Occipital lobe (tissue), 2 donors: Measurements from ENCODE around the gene PRXL2B. TPM values are rescaled to one million over a fixed set of nuclear protein-coding genes. Genes with fewer than 3 reads are reported as not detected.
"Not testable (repeated sequence)": the region's sequence is repeated elsewhere in the genome, so short reads cannot be mapped to it uniquely, and the experiment has no call there.

Experiments used
- DNase-seq: peaks from one replicate; lab custom pipeline; 2025; lab: John Stamatoyannopoulos, UW
- total RNA-seq: library from RNA; depleted of rRNA; stranded (reverse); fragments of >200 nt; gene quantifications from one replicate; pipeline ENCODE4 v1.2.3, GENCODE V29; 2014

PRXL2B gene
- total RNA-seq, 1 donor from 2014 or later: 11.9 TPM

DNA sequence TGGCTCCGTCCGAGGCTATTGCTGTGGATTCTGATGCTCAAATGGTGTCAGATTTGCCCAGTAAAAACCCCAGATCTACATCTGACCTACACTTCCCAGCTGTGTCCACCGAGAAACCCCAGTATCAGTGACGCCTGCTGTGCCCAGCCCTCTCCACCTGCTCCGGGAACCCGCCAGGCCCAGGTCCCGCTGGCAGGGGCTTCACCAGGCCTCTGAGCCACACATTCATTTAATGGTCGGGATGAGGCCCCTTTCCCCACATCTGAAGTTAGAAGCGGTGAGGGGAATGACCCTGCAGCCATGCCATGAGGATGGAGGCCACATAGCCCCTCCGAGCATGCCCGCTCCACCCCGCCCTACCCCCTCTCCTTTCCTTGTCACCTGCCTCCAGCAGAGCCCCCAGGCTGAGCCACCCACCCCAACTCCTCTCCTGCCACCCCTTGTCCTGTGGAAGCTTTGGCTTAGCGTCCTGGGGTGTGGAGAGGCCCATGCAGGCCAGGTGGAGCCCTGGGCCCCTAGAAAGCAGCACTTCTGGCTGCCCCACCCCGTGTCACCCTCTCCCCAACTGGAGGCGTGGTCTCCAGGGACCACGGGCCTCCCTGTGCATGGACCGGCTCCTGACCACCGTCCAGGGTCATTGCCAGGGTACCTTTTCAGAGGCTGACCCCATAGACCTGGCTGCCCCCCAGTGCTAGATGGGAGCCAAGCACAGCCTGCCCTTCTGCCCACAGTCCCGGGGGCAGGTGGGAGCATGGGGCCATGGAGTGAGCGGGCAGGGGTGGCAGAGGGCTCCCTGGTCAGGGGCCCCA is 22.4 kb upstream of the PRXL2B start:
- DNase-seq: no peak

DNA sequence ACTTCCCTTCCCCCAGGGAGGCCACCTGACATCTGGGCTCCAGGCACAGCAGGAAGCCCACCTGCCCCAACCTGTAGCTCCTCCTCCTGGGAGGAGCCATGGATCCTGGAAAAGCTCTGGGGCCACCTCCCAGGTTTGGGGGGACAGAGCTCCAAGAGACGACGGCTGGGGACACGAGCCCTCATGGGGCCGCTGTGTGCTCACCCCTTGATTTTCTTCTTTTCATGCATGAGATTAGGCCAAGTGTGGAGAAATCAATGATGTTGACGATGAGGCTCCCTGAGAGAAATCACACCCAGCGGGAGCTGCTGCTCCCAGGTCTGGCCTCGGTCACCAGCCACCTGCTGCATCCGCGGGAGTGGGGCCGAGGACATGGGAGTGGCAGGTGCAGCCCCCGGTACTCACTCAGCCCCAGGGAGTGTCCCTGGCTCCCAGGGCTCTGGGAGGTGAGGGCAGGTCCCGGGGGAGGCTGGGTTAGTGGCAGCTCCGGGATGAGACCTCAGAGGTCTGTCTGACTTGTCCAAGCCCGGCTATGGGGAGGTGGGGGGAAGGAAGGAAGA is 21.7 kb upstream of the PRXL2B start:
- no peak for DNase-seq

DNA sequence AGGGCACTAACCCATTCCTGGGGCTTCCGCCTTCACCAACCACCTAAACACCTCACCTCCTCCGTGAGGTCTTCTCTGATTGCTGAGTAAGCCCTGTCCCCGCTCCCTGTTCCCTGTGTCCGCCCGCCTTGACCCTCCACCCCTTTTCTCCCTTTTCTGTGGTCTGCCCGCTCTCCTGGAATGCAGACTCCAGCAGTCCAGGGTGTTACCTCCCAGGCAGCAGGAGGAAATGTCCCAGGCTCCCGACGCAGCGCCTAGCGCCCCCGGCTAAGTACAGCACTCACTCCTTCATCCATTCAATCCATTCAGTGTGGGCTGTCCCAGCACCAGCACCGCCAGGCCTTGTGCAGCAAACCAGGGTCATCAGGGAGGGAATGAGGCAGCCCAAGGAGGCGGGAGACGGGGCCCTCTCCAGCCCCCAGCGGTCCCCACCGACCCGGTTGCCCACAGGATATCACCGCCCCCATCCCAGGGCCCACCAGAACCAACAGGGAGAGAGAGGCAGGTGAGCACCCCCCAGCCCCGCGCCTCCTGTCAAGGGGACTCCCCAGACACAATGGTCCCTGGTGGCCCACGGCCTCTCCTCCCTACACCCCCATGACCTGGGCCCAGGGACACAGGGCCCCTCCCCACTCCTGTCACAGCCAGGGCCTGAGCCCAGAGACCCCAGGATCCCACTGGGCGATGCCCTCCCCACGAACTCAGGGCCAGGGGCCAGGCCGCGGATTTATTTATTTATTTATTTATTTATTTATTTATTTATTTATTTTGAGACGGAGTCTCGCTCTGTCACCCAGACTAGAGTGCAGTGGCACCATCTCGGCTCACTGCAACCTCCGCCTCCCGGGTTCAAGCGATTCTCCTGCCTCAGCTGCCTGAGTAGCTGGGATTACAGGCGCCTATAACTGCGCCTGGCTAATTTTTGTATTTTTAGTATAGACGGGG is 20.2 kb upstream of the PRXL2B start:
- no peak for DNase-seq

DNA sequence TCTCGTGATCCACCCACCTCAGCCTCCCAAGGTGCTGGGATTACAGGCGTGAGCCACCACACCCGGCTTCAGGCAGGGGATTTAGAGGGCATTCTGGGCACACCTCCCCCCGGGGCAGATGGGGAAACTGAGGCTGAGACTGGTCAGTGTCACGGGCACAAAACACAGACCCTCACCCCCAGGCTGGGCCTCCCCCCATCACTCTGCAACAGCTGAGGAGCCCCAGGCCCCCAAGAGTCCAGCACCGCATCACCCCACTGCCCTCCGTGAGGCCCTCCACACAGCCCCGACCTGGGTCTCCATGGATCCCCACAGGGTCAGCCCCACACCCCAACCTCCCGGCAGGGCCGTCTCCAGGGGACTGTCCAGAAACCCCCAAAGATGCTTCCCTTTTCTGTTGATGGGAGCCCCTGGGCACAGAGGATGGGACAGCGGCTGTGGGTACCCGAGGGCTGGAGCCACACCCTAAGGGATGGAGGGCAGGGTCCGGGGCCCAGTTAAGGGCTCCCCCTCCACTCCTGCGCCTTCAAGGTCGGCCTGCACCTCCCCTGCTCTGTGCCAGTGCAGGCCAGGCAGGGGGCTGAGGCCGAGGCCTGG is 19.4 kb upstream of the PRXL2B start:
- no peak for DNase-seq

DNA sequence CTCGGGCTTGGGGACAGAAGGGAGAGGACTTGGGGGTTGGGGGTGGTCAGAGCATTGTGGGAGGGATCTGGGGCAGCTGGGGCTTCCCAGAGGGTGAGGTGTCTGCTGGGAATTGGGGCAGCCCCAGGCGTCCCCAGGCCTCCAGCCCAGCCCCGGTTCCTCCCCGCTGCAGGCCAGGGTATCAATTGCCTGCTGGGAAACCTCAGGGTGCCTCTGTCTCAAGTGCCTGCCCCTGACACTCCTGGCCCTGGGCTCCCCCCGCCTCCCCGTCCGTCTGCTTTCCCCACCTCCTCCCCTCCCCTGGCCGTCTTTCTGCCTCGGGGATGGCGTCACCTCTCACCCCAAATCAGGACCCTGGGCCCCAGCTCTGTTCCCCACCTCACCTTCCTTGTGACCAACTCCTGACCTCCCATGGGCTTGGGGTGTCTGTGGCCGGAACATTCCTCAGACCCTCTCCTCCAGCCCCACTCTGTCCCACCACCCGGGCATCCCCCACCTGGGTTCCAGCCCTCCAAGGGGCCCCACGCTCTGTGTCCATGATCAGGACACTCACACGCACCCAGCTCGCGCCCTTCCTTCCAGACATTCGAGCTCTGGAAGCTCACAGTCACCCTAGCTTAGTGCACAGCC is 18.3 kb upstream of the PRXL2B start:
- DNase-seq: not testable (repeated sequence)

DNA sequence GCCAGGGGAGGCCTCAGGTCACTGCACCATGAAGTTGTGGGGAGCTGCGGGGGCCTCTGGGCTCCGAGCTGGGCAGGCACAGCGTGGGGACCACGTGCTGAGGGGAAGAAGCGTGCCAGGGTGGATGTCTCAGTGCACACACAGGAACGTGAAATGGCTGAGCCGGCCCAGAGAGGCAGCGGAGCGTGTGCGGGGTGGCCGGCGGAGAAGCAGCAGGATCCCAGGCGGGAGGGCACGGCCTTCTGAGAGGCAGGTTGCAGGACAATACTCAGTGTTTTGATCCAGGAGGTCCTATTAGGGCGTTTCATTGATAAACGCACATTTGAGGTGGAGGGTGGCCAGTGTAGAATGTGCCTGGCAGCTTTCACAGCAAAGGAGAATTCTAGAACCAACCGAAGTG is 17.5 kb upstream of the PRXL2B start:
- no peak for DNase-seq

DNA sequence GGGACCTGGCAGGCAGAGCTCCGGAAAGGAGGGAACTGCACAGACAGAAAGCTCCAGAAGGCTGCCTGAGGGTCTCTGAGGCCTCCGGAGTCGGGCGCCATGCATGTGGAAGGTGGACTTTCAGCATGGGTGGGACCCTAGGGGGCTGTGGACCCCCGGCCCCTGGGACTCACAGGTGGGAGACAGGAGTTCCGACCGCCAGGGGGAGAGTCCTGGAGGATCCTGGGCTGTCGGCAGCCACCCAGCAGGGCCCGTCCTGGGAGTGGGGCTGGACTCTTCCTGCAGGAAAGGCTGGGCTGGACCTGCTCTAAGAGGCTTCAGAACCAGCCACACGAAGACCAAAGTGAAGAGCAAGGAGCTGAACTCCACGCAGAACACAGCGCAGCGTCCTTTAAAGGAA is 16.9 kb upstream of the PRXL2B start:
- DNase-seq: not testable (repeated sequence)

DNA sequence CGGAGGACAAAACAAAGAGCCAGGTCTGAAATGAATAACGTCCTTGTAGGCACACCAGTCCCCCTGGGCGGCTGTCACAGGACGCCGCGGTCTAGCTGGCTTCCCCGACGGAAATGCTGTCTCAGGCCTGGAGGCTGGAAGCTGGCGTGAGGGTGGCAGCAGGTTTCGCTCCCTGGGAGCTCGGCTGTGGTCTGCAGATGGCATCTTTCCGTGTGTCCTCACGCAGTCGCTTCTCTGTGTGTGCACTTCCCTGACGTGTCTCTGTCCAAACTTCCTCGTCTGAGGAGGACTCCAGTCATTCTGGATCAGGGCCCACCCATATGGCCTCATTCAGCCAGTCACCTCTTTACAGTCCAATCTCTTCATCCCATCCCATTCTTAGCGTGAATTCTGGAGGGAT is 16.2 kb upstream of the PRXL2B start:
- no peak for DNase-seq

DNA sequence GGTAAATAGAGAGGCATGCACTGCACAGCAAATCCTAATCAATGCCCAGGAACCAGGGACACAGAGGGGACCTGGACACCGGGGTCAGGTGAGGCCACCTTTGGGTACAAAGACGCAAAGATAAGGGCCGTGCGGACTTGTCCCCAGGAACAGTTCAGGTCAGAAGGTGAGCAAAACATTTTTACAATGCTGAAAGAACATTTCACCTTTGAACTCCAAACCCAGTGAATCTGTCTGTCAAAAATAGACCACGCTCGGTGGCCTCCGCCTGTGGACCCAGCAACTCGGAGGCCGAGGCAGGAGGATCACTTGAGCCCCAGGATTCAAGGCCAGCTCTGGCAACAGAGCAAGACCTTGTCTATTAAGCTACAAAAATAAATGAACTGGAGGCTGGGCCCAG is 15.2 kb upstream of the PRXL2B start:
- no peak for DNase-seq

DNA sequence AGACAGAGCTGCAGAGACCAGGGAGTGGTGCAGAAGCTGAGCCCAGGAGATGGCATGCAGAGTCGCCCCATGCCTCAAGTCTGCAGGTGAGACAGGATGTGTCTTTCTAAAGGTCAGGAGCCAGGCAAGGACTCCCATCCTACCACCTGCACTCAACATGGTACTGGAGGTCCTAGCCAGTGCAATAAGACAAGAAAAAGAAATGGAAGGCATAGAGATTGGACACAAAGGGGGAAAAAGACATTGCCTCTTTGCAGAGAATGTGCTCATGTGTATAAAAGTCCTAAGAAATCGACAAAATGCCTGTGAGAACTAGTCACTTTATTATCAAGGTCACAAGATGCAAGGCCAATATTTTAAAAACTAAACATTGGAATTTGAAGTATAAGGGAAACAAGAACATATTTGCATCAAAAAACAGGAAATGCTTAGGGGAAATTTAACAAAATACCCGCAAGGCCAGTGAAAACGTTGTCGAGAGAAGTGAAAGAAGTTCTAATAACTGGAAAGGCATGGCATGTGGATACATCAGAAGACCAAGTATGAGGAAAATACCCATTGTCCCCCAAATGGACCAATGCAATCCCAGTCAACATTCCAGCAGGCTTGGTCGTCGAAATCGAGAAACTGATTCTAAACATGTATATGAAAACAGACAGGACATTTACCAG is 13.2 kb upstream of the PRXL2B start:
- DNase-seq: no peak

- no peak for DNase-seq
Observed at GRCh38 chr1:2574350-2574749, 12.2 kb upstream of the PRXL2B start.

DNA sequence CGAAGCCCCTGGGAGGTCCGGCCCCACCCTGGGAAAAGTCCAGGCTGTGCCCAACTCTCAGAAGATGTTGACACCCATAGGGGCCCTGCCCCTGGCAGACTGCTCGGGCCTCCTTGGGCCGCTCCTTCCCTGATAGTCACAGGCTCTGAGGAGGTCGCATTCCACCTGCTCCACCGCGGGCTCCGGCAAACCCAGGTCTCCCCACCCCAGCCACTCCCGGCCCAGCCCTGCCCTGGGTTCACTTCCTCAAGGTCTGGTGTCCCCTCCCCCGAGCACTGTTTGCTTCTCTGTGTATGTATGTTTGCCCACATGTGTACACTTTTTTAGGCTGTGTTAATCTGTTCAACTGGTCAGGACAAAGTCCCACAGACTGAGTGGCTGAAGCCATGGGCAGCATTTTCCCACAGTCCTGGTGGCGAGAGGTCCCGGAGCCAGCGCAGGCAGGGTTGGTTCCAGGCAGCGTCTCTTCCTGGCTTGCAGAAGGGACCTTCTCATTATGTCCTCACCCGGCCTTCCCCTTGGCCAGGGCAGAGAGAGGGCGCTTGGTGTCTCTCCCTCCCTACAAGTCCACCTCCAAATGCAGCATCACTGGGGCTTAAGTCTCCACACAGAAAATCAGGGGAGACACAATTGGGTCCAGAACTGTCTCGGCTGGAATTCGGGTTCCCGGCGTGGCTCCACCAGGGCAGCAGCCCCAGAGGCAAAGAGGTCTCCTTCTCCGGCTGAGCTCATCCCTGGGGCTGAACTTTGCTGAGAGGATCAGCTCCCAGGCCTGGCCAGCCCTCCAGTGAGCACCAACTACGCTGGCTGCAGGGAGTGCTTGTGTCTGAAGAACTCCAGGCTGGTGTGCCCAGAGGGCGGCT is 10.5 kb upstream of the PRXL2B start:
- DNase-seq: no peak

DNA sequence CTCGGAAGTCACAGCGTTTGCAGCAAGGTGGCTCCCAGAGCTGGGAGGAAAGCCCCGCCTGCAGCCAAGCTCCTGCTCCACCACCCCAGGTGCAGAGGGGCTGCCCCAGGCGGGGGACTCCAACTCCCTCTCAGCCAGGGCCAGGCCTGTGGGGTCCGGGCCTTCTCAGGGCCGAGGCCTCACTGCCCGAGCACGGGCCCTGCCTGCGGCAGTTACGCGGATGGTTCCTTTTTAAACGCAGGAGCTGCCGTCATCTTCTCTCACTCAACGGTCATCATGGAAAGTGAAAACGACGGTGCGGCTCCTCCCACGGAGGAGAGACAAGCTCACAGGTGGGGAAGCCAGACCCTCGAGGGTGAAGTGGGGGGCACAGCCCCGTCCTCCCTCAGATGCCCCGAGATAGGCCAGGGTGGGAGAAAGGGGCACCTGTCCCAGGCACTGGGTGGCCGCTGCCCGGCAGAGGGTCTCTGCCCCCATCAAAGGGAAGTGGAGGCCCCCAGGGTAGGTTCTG is 9.0 kb upstream of the PRXL2B start:
- DNase-seq: not testable (repeated sequence)

DNA sequence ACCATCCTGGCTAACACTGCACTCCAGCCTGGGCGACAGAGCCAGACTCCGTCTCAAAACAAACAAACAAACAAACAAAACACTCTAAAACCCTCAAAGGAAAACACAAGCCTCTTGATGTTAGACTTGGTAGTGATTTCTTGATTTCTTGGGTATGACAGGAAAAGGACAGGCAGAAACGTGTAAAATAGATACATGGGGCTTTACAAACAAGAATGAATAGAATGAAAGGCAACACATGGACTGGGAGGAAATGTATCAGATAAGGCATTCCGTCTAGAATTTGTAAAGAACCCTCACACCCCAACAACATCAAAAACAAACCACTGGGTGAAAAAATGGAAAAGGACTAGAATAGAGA is 7.8 kb upstream of the PRXL2B start:
- no peak for DNase-seq

DNA sequence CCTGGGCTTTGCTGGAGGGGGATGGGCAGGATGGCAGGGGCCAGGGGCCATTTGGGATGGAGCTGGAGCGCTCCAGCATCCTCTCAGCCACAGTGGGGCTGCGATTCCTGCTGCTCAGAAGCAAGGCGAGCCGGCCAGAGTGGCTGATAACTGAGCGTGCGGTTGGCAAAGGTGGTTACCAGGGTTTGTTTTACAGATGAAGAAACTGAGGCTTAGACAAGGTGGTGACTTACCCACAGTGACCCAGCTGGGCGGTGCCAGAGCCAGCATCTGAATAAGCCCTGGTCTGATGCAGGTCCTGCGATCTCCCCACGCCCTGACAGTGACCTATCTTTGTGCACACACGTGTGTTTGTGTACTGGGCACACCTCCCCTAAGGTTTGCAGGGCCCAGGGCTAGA is 5.9 kb upstream of the PRXL2B start:
- no peak for DNase-seq

- no peak for DNase-seq
Observed at GRCh38 chr1:2582391-2582790, 4.2 kb upstream of the PRXL2B start.

- no peak for DNase-seq
Observed at GRCh38 chr1:2583331-2583791, 3.2 kb upstream of the PRXL2B start.

DNA sequence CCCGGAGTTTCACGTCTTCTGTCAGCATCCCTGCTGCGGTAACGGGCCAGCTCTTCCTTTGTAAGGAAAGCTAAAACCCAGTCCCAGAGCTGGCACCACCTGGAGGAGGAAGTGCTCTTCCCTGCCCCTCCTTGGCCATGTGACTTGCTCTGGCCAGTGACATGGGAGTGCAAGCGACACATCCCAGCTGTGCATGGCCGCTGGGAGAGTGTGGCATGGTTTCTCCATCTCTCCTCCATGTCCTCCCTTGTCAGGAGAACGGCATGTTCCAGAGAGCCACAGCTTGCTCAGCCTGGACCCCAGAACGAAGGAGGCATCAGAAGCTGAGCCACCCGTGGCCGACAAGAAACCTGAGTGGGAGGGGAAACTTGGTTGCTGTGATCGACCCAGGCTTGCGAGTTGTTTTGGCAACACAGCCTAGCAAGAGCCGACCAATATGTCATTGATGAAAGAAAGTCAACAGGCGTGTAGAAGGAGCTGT is 2.7 kb upstream of the PRXL2B start:
- no peak for DNase-seq

DNA sequence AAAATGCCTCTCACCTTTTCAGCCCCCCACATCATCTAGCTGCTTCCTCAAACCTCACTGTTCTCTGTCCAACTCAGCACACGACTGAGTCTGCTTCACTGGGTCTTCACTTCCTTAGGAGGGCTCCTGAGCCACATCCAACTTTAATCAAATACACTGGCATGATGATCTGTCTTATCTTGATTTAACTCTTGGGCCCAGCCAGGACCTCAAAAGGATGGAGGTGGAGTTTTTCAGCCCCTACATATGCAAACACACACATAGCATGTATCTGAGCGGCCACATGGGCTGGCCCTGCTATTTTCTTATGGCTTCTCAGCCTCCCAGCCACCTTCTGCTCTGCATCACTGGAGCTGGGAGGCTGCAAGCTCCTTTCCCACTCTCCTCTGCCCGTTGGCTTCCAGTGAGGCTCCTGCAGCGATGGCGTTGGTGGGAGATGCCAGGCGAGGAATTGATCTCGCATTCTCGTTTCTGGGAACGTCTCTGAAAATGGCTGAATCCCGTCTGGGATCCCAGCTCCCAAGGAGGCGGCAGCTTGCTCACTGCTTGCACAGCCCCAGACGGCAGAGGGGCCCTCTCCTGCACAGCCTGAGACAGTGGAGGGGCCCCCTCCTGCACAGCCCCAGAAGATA is 1.8 kb upstream of the PRXL2B start:
- DNase-seq: no peak
